ENCODE data around the gene MAP3K2. TPM values are rescaled to one million over a fixed set of nuclear protein-coding genes. Genes with fewer than 3 reads are reported as not detected.

MAP3K2 gene
- polyA plus RNA-seq, 3 donors = 16.0 to 86.4 (median 66.3) TPM

DNA sequence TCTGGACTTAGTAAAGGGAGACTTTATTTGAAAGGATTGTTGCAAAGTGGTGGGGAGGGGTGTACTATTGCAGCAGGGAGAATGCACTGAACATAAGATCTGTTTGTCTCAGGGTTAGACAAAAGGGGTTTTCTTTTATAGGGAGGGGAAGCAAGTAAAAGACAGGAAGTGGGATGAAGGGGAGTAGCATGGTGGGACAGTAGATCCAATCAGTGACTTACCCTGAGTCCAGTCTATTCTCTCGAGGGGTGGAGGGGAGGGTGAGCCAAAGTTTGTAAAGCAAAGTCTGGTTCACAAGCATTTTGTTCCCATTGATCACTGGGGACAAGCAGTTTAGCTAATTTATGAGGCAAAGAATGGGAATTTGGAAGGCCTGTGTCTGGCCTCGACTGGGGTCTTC, 132.6 kb downstream of the MAP3K2 start:
- Histone ChIP-seq H3K9ac (ENCODE audit: insufficient read depth, low read length, poor library complexity, severe bottlenecking) (no peak overlapping the region), H3K4me3 (replicated peaks in 1 of 3; ENCODE audit: low read depth in 2 of 3, low read length in 3 of 3) (no peak overlapping the region), H3K27me3 (ENCODE audit: control insufficient read depth in 2 of 2, insufficient read depth in 2 of 2, low read length in 2 of 2) (no peaks in the 10 kb centered on the region), H2AFZ (ENCODE audit: insufficient read depth, low read depth, low read length, poor library complexity, severe bottlenecking) (no peak overlapping the region), H3K36me3 (replicated peaks in 1 of 2; ENCODE audit: control insufficient read depth in 1 of 2, insufficient read depth in 2 of 2, low read length in 2 of 2) (peaks cover 37 to 48% of the 10 kb centered on the region in 2 donors), H3K27ac (ENCODE audit: low read depth in 1 of 2, low read length in 2 of 2) (no peak overlapping the region), H3K4me1 (ENCODE audit: control insufficient read depth in 1 of 2, insufficient read depth in 2 of 2, low read length in 2 of 2) (no peaks in the 10 kb centered on the region), H4K20me1 (ENCODE audit: insufficient read depth, low read length) (no peaks in the 10 kb centered on the region), H3K4me2 (replicated peaks; ENCODE audit: extremely low read depth, low read length, poor library complexity, severe bottlenecking) (no peak overlapping the region), H3K9me3 (replicated peaks in 1 of 2; ENCODE audit: control insufficient read depth in 1 of 2, insufficient read depth in 1 of 2, low read length in 2 of 2) (no peaks in the 10 kb centered on the region), H3K79me2 (ENCODE audit: insufficient read depth, low read length) (no peaks in the 10 kb centered on the region)
- DNase-seq = no peak
- H3K27ac Mint-ChIP-seq = peak overlapping the region in 1 of 7 donors; percentile 19
- WGBS (ENCODE audit: insufficient coverage) = 100% methylated on average over 1 of the region's 2 CpGs
- H3K4me3 Mint-ChIP-seq = no peak overlapping the region
- TF ChIP-seq, protein P1, sequence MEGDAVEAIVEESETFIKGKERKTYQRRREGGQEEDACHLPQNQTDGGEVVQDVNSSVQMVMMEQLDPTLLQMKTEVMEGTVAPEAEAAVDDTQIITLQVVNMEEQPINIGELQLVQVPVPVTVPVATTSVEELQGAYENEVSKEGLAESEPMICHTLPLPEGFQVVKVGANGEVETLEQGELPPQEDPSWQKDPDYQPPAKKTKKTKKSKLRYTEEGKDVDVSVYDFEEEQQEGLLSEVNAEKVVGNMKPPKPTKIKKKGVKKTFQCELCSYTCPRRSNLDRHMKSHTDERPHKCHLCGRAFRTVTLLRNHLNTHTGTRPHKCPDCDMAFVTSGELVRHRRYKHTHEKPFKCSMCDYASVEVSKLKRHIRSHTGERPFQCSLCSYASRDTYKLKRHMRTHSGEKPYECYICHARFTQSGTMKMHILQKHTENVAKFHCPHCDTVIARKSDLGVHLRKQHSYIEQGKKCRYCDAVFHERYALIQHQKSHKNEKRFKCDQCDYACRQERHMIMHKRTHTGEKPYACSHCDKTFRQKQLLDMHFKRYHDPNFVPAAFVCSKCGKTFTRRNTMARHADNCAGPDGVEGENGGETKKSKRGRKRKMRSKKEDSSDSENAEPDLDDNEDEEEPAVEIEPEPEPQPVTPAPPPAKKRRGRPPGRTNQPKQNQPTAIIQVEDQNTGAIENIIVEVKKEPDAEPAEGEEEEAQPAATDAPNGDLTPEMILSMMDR (IDR thresholded peaks at IDR 0.05) = no peak
- H3K36me3 Mint-ChIP-seq = peaks cover 52 to 53% of the 10 kb centered on the region in 2 donors
- H3K4me1 Mint-ChIP-seq = peaks cover 2% of the 10 kb centered on the region
- H3K9me3 Mint-ChIP-seq = peaks cover 0 to 2% (median 0%) of the 10 kb centered on the region in 7 donors
- intact Hi-C loops (cut with micrococcal nuclease) = no loop called here
- H3K27me3 Mint-ChIP-seq (ENCODE audit: low read depth in 3 of 3) = peaks cover 0 to 2% (median 0%) of the 10 kb centered on the region in 3 donors

DNA sequence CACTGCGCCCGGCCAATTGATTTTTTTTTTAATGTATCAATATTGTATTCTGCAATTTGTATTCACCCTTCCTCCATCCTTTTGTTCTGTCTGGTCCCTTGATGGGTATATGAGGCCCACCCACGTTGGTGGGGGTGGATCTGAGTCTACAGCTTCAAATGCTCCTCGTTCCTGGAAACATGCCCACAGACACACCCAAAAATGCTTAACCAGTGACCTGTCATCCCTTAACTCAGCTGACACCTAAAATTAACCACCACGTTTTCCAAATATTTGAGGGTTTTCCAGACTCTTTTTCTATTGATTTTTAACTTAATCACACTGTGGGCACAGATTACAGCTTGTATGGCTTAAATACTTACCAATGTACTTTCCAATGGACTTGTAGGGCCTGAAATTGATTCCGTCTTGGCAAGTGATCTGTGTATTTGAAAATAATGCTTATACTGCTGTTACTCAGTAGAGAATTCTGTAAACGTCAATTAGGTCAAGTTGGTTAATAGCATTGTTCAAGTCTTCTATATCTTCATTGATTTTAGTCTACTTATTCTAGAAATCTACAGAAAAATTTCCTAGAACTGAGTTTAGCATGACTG, 133.3 kb downstream of the MAP3K2 start:
- peaks cover 45 to 46% of the 10 kb centered on the region in 2 donors for H3K36me3 Mint-ChIP-seq

More for the DNA sequence above, 133.3 kb downstream of the MAP3K2 start:
- Histone ChIP-seq H3K4me1 (ENCODE audit: control insufficient read depth in 1 of 2, insufficient read depth in 2 of 2, low read length in 2 of 2) (no peaks in the 10 kb centered on the region), H3K27ac (ENCODE audit: low read depth in 1 of 2, low read length in 2 of 2) (no peak overlapping the region), H3K36me3 (replicated peaks in 1 of 2; ENCODE audit: control insufficient read depth in 1 of 2, insufficient read depth in 2 of 2, low read length in 2 of 2) (peaks cover 31 to 41% of the 10 kb centered on the region in 2 donors), H3K9me3 (replicated peaks in 1 of 2; ENCODE audit: control insufficient read depth in 1 of 2, insufficient read depth in 1 of 2, low read length in 2 of 2) (no peaks in the 10 kb centered on the region), H3K27me3 (ENCODE audit: control insufficient read depth in 2 of 2, insufficient read depth in 2 of 2, low read length in 2 of 2) (no peaks in the 10 kb centered on the region), H3K9ac (ENCODE audit: insufficient read depth, low read length, poor library complexity, severe bottlenecking) (no peak overlapping the region), H3K4me2 (replicated peaks; ENCODE audit: extremely low read depth, low read length, poor library complexity, severe bottlenecking) (no peak overlapping the region), H3K4me3 (replicated peaks in 1 of 3; ENCODE audit: low read depth in 2 of 3, low read length in 3 of 3) (no peak overlapping the region), H3K79me2 (ENCODE audit: insufficient read depth, low read length) (no peaks in the 10 kb centered on the region), H2AFZ (ENCODE audit: insufficient read depth, low read depth, low read length, poor library complexity, severe bottlenecking) (no peak overlapping the region), H4K20me1 (ENCODE audit: insufficient read depth, low read length) (no peaks in the 10 kb centered on the region)
- DNase-seq = no peak
- no peak overlapping the region for H3K4me3 Mint-ChIP-seq
- peaks cover 0 to 2% (median 0%) of the 10 kb centered on the region in 3 donors for H3K27me3 Mint-ChIP-seq (ENCODE audit: low read depth in 3 of 3)
- TF ChIP-seq, protein P1 (IDR thresholded peaks at IDR 0.05) = no peak
- no peak overlapping the region for H3K27ac Mint-ChIP-seq
- H3K9me3 Mint-ChIP-seq = peaks cover 0 to 2% (median 0%) of the 10 kb centered on the region in 7 donors
- intact Hi-C loops (cut with micrococcal nuclease) = no loop called here
- 94% methylated on average over 2 of the region's 7 CpGs for WGBS (ENCODE audit: insufficient coverage)
- H3K4me1 Mint-ChIP-seq = peaks cover 2% of the 10 kb centered on the region

Small RNAs within 50 kb of the gene (small RNA-seq; reads per million reads assigned to genes)
- gene MIR4783 (ENCODE audit: insufficient read length, low read depth) = not detected
- gene RNU6-1147P (ENCODE audit: insufficient read length, low read depth) = not detected

Other genes starting within 250 kb of the MAP3K2 start
- not detected for gene CYP27C1, start 167.7 kb downstream of the MAP3K2 start, polyA plus RNA-seq
- 10 to 100 TPM; 13.2 to 49.7 (median 16.9) TPM for gene ERCC3, start 93.8 kb downstream of the MAP3K2 start, polyA plus RNA-seq
- under 1 TPM in 1 of 3 donors, not detected in 2; 0.69 TPM for gene PROC, start 30.5 kb upstream of the MAP3K2 start, polyA plus RNA-seq
- gene IWS1, start 138.5 kb upstream of the MAP3K2 start, polyA plus RNA-seq = 10 to 100 TPM in 2 of 3 donors, 1 to 10 TPM in 1; 7.9 to 21.3 (median 15.6) TPM
- 1 to 10 TPM; 7.3 to 9.8 (median 9.0) TPM for gene MYO7B, start 147.7 kb upstream of the MAP3K2 start, polyA plus RNA-seq

All from CD14-positive monocyte (primary cell).